HG02798 (cell line): ENCODE results near the gene DUS1L.
A peak's percentile ranks its signal among the peaks of the same experiment; 100 is the strongest.

Experiments used
- ATAC-seq: cut with Tn5 transposase; IDR thresholded peaks from one replicate; pipeline ENCODE4 v1.9.1; 2021; ENCODE audit warnings: mild to moderate bottlenecking; ENCODE audit not compliant: unreplicated experiment, poor library complexity

The DUS1L gene

GRCh38 chr17:82101301-82101715 lies 35.7 kb upstream of the DUS1L start:
- no peak for ATAC-seq

GRCh38 chr17:82100502-82101298 lies 35.1 kb upstream of the DUS1L start:
- no peak for ATAC-seq

- peak; percentile 8 for ATAC-seq
Measured at GRCh38 chr17:82098939-82099763, 33.5 kb upstream of the DUS1L start.

- ATAC-seq, result peak; percentile 71
Measured at GRCh38 chr17:82098169-82098938, 32.8 kb upstream of the DUS1L start, which contains the start of gene FASN. FASN (minus strand) TSS chr17:82098236; CDS start chr17:82096445, 1,791 bp downstream.

- no peak for ATAC-seq
Measured at GRCh38 chr17:82097919-82098168, 32.2 kb upstream of the DUS1L start.

GRCh38 chr17:82097184-82097918 lies 31.7 kb upstream of the DUS1L start:
- ATAC-seq, result no peak

- no peak for ATAC-seq
Measured at GRCh38 chr17:82096709-82097183, 31.1 kb upstream of the DUS1L start.

GRCh38 chr17:82095777-82096708 lies 30.4 kb upstream of the DUS1L start:
- ATAC-seq, result no peak

- ATAC-seq, result no peak
Measured at GRCh38 chr17:82094931-82095776, 29.6 kb upstream of the DUS1L start.

- ATAC-seq, result no peak
Measured at GRCh38 chr17:82092995-82093751, 27.6 kb upstream of the DUS1L start.

GRCh38 chr17:82092628-82092994 lies 27.0 kb upstream of the DUS1L start:
- no peak for ATAC-seq

- no peak for ATAC-seq
Measured at GRCh38 chr17:82092094-82092586, 26.5 kb upstream of the DUS1L start.

- ATAC-seq, result no peak
Measured at GRCh38 chr17:82091264-82092066, 25.9 kb upstream of the DUS1L start.

GRCh38 chr17:82090549-82091263 lies 25.1 kb upstream of the DUS1L start:
- no peak for ATAC-seq

- ATAC-seq, result no peak
Measured at GRCh38 chr17:82089723-82090548, 24.3 kb upstream of the DUS1L start.
